Frontal cortex (tissue), 1 donor: Measurements from ENCODE around the gene FSTL4. TPM values are rescaled to one million over a fixed set of nuclear protein-coding genes. Genes with fewer than 3 reads are reported as not detected.

ENCODE experiments used
- small RNA-seq: library from RNA; depleted of rRNA; stranded (forward); fragments of <200 nt; gene quantifications from one replicate; pipeline ENCODE3, GENCODE V24; 2014
- total RNA-seq: library from RNA; depleted of rRNA; stranded (reverse); fragments of >200 nt; gene quantifications from one replicate; pipeline ENCODE4 v1.2.3, GENCODE V29; 2014

The FSTL4 gene
- total RNA-seq, 1 donor from 2014 or later: 0.82 TPM

Small RNA genes within 50 kb of the gene (small RNA-seq; reads per million reads assigned to genes)
- gene MIR1289-2: not detected
